ENCODE results near the gene FLT4.
"Not testable (repeated sequence)": the region's sequence is repeated elsewhere in the genome, so short reads cannot be mapped to it uniquely, and the experiment has no call there.

FLT4 gene

DNA sequence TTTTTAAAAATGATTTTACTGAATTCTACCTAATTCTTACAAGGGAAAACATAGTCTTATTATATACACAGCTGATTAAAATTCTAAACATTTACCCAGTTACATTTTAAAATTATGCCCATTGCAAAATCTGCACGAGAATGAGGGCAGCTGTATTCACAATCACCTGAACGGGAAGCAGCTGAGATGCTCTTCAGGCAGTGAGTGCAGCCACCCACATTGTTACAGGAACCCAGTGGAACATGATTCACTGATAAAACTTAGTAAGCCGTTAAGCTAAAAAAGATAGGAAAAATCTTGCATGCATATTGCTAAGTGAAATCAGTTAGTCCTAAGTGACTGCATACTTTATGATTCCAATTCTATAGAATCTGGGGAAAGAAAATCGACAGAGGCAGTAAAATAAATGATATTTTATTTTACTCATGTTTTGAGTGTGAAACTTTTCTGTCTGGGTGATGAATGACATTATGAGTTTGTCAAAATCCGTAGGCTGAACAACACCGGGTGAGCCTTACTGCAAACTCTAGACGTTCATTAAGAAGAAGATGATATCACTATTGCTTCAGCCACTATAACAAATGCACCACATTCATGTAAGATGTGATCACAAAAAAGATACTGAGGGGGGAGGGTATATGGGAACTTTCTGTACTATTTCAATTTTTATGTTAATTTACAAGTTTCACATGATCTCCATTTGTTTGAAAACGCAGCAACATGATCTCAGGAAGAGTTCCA lies 39.1 kb upstream of the FLT4 start:
- no peaks in the 10 kb centered on the region for H3K9me3 ChIP-seq (ENCODE audit: low read depth, low read length)
- no peak overlapping the region for H3K9ac ChIP-seq (ENCODE audit: insufficient read length)
- H3K4me3 ChIP-seq = peak overlapping the region; percentile 43
- DNase-seq (ENCODE audit: low read depth, low spot score) = no peak
- no peaks in the 10 kb centered on the region for H3K36me3 ChIP-seq (ENCODE audit: insufficient read depth, low read length)
- TF ChIP-seq POLR2AphosphoS5 (IDR thresholded peaks at IDR 0.05; ENCODE audit: borderline replicate concordance, low read depth, low read length) (no peak), FOXP2 (optimal IDR thresholded peaks at IDR 0.05; ENCODE audit: control extremely low read depth, extremely low read length, insufficient read depth) (no peak), EZH2 (IDR thresholded peaks at IDR 0.05) (no peak)
- H3K27ac ChIP-seq = no peak overlapping the region

- H3K9me3 ChIP-seq (ENCODE audit: low read depth, low read length); H3K36me3 ChIP-seq (ENCODE audit: insufficient read depth, low read length); H3K9ac ChIP-seq (ENCODE audit: insufficient read length); H3K4me3 ChIP-seq; DNase-seq (ENCODE audit: low read depth, low spot score); H3K27ac ChIP-seq: not testable (repeated sequence)
Observed at GRCh38 chr5:180686799-180687198, 37.4 kb upstream of the FLT4 start.

GRCh38 chr5:180684623-180685161 lies 35.3 kb upstream of the FLT4 start:
- TF ChIP-seq EZH2 (IDR thresholded peaks at IDR 0.05) = no peak
- no peak for TF ChIP-seq POLR2AphosphoS5 (IDR thresholded peaks at IDR 0.05; ENCODE audit: borderline replicate concordance, low read depth, low read length)
- Histone ChIP-seq H3K4me3 (no peak overlapping the region), H3K9me3 (ENCODE audit: low read depth, low read length) (no peaks in the 10 kb centered on the region), H3K27ac (no peak overlapping the region), H3K36me3 (ENCODE audit: insufficient read depth, low read length) (no peaks in the 10 kb centered on the region), H3K9ac (ENCODE audit: insufficient read length) (no peak overlapping the region)
- no peak for DNase-seq (ENCODE audit: low read depth, low spot score)

DNA sequence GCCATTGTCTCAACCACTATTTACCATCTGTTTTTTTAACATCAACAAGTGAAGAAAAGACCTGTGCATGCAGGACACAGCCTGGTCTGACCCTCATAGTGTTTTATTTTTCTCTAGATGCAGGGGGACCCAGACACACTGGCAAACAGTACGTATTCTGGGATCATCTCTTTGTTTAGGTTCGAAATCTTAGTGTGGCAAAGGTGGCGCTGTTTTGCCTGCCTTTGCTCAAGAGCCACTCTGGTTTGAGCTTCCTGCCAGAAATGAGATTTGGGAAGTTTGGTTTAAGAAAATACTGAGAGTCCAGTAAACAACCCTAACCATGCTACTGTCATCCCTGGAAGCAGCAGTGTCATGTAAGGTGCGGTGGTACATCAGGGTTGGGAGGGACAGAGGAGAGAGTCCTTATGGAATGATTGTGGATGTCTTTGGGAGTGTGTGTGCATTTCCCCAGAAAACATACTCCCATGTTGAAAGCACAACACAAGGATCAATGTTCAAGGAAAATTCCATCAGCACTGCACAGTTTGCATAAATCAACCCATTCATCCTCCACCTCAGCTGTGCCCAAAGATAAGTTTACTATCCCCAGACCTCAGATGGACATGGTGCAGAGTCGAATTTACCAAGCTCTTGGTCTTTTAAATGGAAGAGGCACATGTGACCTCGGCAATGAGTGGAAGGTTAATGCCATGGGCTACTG lies 34.0 kb upstream of the FLT4 start:
- no peak for DNase-seq (ENCODE audit: low read depth, low spot score)
- H3K27ac ChIP-seq = no peak overlapping the region
- TF ChIP-seq FOXP2 (optimal IDR thresholded peaks at IDR 0.05; ENCODE audit: control extremely low read depth, extremely low read length, insufficient read depth) (no peak), POLR2AphosphoS5 (IDR thresholded peaks at IDR 0.05; ENCODE audit: borderline replicate concordance, low read depth, low read length) (no peak), EZH2 (IDR thresholded peaks at IDR 0.05) (no peak)
- H3K36me3 ChIP-seq (ENCODE audit: insufficient read depth, low read length) = no peaks in the 10 kb centered on the region
- no peaks in the 10 kb centered on the region for H3K9me3 ChIP-seq (ENCODE audit: low read depth, low read length)
- no peak overlapping the region for H3K9ac ChIP-seq (ENCODE audit: insufficient read length)
- no peak overlapping the region for H3K4me3 ChIP-seq

- TF ChIP-seq FOXP2 (optimal IDR thresholded peaks at IDR 0.05; ENCODE audit: control extremely low read depth, extremely low read length, insufficient read depth) = no peak
- no peak for TF ChIP-seq EZH2 (IDR thresholded peaks at IDR 0.05)
- TF ChIP-seq POLR2AphosphoS5 (IDR thresholded peaks at IDR 0.05; ENCODE audit: borderline replicate concordance, low read depth, low read length) = no peak
- Histone ChIP-seq H3K9ac (ENCODE audit: insufficient read length) (no peak overlapping the region), H3K27ac (no peak overlapping the region)
Observed at GRCh38 chr5:180682560-180682959, 33.2 kb upstream of the FLT4 start.

DNA sequence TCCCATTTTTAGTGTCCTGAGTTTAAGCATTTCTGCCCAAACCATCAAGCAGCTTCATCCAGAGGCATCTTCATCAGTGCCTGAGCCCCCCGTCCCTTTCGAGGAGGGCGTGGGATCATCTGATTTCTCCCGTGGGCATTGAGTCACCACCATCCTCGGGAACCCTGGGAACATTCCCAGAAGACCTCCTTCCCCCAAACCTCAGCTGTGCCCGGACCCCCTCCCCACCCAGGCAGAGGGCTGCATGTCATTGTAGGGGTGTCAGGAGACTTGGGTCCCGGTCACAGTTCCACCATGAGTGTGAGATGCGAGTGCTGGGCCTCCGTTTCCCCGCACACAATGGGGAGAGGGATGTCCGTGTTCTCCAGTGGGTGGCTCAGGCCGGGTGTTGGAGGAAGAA lies 32.6 kb upstream of the FLT4 start:
- H3K27ac ChIP-seq; H3K4me3 ChIP-seq; H3K9me3 ChIP-seq (ENCODE audit: low read depth, low read length); DNase-seq (ENCODE audit: low read depth, low spot score); H3K36me3 ChIP-seq (ENCODE audit: insufficient read depth, low read length); H3K9ac ChIP-seq (ENCODE audit: insufficient read length): not testable (repeated sequence)

More at GRCh38 chr5:180682560-180682959, 33.2 kb upstream of the FLT4 start:
- H3K4me3 ChIP-seq = no peak overlapping the region
- H3K9me3 ChIP-seq (ENCODE audit: low read depth, low read length) = no peaks in the 10 kb centered on the region
- DNase-seq (ENCODE audit: low read depth, low spot score) = no peak
- H3K36me3 ChIP-seq (ENCODE audit: insufficient read depth, low read length) = no peaks in the 10 kb centered on the region

- not testable (repeated sequence) for H3K9me3 ChIP-seq (ENCODE audit: low read depth, low read length); H3K36me3 ChIP-seq (ENCODE audit: insufficient read depth, low read length); DNase-seq (ENCODE audit: low read depth, low spot score); H3K27ac ChIP-seq; H3K4me3 ChIP-seq; H3K9ac ChIP-seq (ENCODE audit: insufficient read length)
Observed at GRCh38 chr5:180678319-180678718, 28.9 kb upstream of the FLT4 start.

DNA sequence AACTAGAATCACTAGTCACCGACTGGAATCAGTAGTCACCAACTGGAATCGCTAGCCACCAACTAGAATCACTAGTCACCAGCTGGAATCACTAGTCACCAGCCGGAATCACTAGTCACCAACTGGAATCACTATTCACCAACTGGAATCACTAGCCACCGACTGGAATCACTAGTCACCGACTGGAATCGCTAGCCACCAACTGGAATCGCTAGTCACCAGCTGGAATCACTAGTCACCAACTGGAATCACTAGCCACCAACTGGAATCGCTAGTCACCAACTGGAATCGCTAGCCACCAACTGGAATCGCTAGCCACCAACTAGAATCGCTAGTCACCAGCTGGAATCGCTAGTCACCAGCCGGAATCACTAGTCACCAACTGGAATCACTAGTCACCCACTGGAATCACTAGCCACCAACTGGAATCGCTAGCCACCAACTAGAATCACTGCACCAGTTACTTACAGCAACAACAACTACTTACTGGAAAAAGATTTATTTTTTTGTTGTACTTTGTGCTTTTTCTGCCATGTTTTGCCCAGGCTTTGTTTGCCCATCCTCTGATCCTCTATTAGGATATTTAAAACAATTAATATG lies 25.7 kb upstream of the FLT4 start:
- no peak overlapping the region for H3K9ac ChIP-seq (ENCODE audit: insufficient read length)
- H3K4me3 ChIP-seq = no peak overlapping the region
- DNase-seq (ENCODE audit: low read depth, low spot score) = no peak
- no peak overlapping the region for H3K27ac ChIP-seq
- TF ChIP-seq FOXP2 (optimal IDR thresholded peaks at IDR 0.05; ENCODE audit: control extremely low read depth, extremely low read length, insufficient read depth) (no peak), POLR2AphosphoS5 (IDR thresholded peaks at IDR 0.05; ENCODE audit: borderline replicate concordance, low read depth, low read length) (no peak), EZH2 (IDR thresholded peaks at IDR 0.05) (no peak)
- H3K36me3 ChIP-seq (ENCODE audit: insufficient read depth, low read length) = no peaks in the 10 kb centered on the region
- no peaks in the 10 kb centered on the region for H3K9me3 ChIP-seq (ENCODE audit: low read depth, low read length)

- H3K9ac ChIP-seq (ENCODE audit: insufficient read length); H3K9me3 ChIP-seq (ENCODE audit: low read depth, low read length); H3K4me3 ChIP-seq; DNase-seq (ENCODE audit: low read depth, low spot score); H3K36me3 ChIP-seq (ENCODE audit: insufficient read depth, low read length); H3K27ac ChIP-seq: not testable (repeated sequence)
Observed at GRCh38 chr5:180674090-180674475, 24.7 kb upstream of the FLT4 start.

Measured in SK-N-MC (cell line).